HG02981 (cell line): ENCODE results near the gene UBAP1.
"Not testable (repeated sequence)": the region's sequence is repeated elsewhere in the genome, so short reads cannot be mapped to it uniquely, and the experiment has no call there.

Experiments
- ATAC-seq: cut with Tn5 transposase; IDR thresholded peaks from one replicate; pipeline ENCODE4 v1.9.1; 2021; ENCODE audit warnings: mild to moderate bottlenecking, moderate library complexity; ENCODE audit not compliant: unreplicated experiment

UBAP1 gene

GRCh38 chr9:34220218-34220617, 41.4 kb downstream of the UBAP1 start:
- no peak for ATAC-seq

GRCh38 chr9:34224349-34224748, 45.5 kb downstream of the UBAP1 start:
- ATAC-seq = no peak

GRCh38 chr9:34226144-34226760, 47.4 kb downstream of the UBAP1 start:
- not testable (repeated sequence) for ATAC-seq

DNA sequence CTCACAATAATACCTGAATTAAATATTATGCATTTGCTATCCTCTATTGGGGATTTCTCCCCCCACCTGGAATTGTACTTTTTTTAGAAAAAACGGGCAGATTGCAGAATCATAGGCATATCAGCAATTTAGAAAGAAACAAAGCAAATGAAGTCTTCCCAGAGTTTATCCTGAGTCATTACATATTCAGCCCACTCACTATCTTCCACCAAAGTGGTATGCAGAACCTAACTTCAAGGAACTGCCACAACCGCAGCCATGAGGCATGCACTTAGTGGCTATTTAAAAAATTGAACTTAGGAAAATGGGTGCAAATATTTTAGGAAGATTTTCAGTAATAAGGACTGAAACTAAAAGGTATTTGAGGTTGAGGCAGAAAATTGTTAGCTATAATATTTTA, 48.6 kb downstream of the UBAP1 start:
- ATAC-seq = no peak

GRCh38 chr9:34230556-34230955, 51.7 kb downstream of the UBAP1 start:
- no peak for ATAC-seq

DNA sequence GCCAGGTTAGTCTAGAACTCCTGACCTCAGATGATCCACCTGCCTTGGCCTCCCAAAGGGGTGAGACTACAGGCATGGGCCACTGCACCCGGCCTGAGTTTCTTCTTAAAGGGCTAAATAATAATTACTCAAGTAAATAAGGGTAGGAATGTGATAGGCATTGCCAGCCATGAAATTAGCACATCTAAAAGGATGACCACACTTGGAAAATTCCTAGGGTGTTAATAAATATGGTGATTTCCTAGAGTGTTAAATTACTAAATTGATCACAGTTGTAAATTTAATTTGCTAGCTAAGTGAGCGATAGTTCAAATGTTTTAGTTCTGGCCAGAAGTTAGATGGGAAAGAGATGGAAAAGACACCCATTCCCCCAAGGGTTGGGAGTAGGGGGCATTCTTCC, 53.4 kb downstream of the UBAP1 start:
- ATAC-seq = no peak

DNA sequence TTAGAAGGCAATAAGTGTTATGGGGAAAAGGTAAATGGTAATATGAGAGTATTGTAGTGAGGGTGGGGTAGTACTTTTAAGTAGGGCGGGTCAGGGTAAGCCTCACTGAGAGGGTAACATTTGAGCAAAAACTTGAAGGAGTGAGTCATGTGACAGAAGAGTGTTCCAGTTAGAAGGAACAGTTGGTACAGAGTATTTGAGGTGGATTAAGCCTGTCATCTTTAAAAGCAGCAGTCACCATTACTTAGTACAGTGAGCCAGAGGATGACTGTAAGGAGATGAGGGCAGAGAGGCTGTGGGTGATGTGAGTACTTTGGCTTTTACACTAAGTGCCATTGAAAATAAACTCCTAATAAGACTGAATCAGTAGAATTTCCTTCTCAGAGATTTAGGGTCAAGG, 54.8 kb downstream of the UBAP1 start:
- no peak for ATAC-seq

GRCh38 chr9:34237836-34238235, 59.0 kb downstream of the UBAP1 start:
- ATAC-seq = no peak

- ATAC-seq = no peak
Measured at GRCh38 chr9:34240006-34240405, 61.2 kb downstream of the UBAP1 start.

- ATAC-seq = no peak
Measured at GRCh38 chr9:34242830-34243229, 64.0 kb downstream of the UBAP1 start.

DNA sequence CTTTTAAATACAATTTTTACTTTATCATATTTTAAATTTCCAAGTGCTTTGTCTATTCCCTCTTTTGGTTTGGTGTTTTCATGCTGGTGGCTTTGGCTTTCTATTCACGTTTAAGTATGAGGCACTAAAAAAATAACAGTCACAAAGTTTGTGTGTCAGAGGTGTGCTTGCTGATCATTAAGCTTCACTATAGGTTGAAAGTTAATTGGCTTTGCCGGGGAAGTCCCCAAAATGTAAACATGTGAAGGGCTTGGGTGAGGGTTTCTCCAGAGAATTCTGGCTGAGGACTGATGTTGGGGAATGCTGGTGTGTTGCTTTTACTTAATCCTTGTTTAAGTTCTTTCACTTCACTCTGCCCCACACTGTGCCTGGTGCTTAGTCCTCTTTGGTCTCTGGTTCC, 66.4 kb downstream of the UBAP1 start:
- not testable (repeated sequence) for ATAC-seq

DNA sequence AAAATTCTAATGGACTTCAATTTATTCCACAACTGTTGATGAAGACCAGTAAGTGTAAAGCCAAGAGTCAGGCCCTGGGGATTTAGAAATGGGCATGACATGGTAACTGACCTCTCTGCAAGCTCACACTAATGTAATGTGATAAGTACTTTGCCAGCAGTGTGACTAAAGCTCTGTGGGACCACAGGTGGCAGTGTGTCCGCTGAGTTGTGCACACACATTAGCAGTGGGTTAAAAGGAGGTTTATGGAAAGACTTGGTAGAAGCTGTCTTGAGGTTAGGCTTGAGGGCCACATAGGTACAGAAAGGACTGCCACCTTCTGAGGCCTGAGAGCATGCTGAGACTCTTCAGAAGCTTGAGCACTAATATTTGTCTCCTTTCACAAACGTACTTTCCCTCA, 67.6 kb downstream of the UBAP1 start:
- ATAC-seq = no peak

DNA sequence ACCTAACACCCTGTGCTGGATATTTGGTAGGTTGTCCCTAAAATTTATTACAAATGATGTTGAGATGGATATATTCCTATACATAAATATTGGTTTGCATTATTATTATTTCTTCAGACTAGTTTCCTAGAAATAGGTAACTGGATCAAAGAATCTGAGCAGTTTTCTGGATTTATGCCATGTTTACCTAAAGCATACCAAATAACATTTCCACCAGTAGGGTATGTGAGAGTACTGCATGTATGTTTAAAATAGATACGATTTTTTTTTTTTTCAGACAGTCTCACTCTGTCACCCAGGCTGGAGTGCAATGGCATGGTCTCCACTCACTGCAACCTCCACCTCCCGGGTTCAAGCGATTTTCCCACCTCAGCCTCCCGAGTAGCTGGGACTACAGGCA, 68.9 kb downstream of the UBAP1 start:
- not testable (repeated sequence) for ATAC-seq

- no peak for ATAC-seq
Measured at GRCh38 chr9:34249274-34249673, 70.4 kb downstream of the UBAP1 start.

- ATAC-seq = no peak
Measured at GRCh38 chr9:34250721-34251120, 71.9 kb downstream of the UBAP1 start.

DNA sequence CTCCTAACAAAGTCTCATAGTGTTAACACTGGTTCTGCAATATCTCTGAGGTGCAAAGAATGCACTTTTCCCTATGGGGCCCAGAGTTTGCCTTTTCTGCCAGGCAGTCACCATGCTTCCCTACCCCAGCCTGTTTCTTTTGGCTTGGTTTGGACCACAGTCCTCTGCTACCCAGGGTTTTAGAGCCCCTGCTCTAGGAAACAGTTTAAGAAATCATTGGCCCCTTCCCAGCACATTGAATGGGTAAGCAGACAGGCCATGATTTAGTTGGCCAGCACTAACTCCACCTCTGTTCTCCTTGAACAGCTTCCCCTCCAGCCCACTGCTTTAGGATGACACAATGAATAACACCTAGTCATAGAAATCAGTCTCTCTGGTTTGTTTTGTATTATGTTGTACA, 73.2 kb downstream of the UBAP1 start:
- no peak for ATAC-seq

GRCh38 chr9:34252670-34253459, 74.0 kb downstream of the UBAP1 start:
- no peak for ATAC-seq

GRCh38 chr9:34253460-34253837, 74.6 kb downstream of the UBAP1 start:
- ATAC-seq = no peak

- no peak for ATAC-seq
Measured at GRCh38 chr9:34254141-34254913, 75.5 kb downstream of the UBAP1 start.

DNA sequence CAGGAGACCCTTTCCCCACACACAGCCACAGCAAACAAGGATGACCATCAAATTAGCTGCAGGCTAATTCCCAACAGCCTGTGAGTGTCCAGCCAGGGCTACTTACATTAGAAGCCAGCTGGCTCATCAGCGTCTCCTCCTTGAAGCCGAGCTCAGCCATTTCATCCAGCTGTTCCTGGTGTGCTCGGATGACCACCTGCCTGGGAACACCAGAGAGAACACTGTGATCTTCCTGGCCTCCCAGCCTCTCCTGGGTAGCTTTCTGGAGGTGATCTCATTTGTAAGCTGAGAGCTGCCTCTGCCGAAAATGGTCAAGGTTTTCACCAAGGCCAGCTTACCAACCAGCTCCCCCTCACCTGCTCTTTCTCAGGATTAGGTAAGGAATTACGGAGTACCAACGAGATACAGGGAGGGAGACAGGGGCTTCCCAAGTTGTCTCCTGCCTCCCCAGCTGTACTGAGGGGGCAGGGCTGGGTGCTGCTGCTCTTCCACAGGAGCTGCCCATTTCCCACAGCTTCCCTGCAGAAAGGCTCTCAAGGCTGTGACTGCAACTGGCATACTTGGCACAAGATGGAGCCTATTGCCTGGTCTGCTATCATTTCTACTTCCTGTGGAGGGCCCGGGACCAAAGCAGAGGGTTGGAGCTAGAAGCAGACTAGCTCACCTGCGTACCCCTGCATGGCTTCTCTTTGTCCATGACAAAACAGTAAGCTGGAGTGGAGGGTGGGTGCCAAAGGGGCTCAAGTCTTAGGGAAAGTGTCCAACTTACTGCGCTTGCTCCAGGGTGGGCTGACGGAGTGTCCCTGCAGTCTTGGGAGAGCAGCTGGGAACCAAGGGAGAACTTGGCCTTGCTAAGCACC, 76.4 kb downstream of the UBAP1 start:
- ATAC-seq = no peak

DNA sequence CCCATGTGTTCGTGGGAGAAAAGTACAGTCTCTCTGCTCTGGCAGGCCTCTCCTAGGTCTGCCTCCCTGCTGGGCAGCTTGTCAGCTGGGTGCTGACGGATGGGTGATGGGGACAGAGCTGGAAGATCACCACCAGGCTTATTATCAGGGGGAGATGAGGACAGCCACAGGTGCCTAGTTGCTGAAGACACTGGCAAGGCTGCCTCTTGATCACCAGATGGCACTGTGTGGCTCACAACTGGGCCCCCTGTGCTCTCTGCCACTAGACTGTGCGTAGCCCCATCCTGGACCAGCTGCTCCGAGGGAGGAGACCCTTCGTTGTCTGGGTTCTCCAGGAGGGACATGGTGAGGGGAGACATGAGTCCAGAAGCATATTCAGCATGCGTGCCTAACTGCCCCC, 77.3 kb downstream of the UBAP1 start:
- ATAC-seq = no peak
